Gastrocnemius medialis (tissue), 4 donors: ENCODE data around the gene STX8. TPM values are rescaled to one million over a fixed set of nuclear protein-coding genes. Genes with fewer than 3 reads are reported as not detected.
A peak's percentile ranks its signal among the peaks of the same experiment; 100 is the strongest.

Source experiments
- ATAC-seq, 2 donors: fragments of 150-250 bp; one replicate each; pipeline ENCODE4 v1.9.1; 2016
- DNase-seq, 2 donors: peaks; one replicate each; pipeline ENCODE4 v3.0.0-alpha.2; 2019
- H3K27ac ChIP-seq, 4 donors: fragments of 200-600 bp; sonication (generic); 1 replicate in 1 of 4; 2 replicates in 3 of 4; pipeline ENCODE4 v1.5.1; 2016 to 2018; ENCODE audit warnings: mild to moderate bottlenecking in 2 of 4, moderate library complexity in 1 of 4
- H3K27me3 ChIP-seq, 3 donors: fragments of 200-600 bp; sonication (generic) in 2 of 3; 1 replicate in 1 of 3; 2 replicates in 2 of 3; pipeline versions ENCODE4 v1.5.1 to v1.6.0; 2016 to 2019; ENCODE audit warnings: mild to moderate bottlenecking in 1 of 3, moderate library complexity in 1 of 3
- H3K36me3 ChIP-seq, 2 donors: fragments of 200-600 bp; sonication (generic) in 1 of 2; one replicate each; pipeline ENCODE4 v1.5.1; 2017 to 2018
- H3K4me1 ChIP-seq, 2 donors: fragments of 200-600 bp; sonication (generic) in 1 of 2; one replicate each; pipeline ENCODE4 v1.5.1; 2016 to 2017; ENCODE audit warnings: mild to moderate bottlenecking in 2 of 2
- H3K4me3 ChIP-seq, 4 donors: fragments of 200-600 bp; sonication (generic) in 3 of 4; 1 replicate in 1 of 4; 2 replicates in 3 of 4; pipeline ENCODE4 v1.5.1; 2016 to 2019; ENCODE audit warnings: mild to moderate bottlenecking in 2 of 4
- H3K9me3 ChIP-seq, 3 donors: fragments of 200-600 bp; sonication (generic) in 2 of 3; 1 replicate in 1 of 3; 2 replicates in 2 of 3; pipeline ENCODE4 v1.5.1; 2016 to 2019
- POLR2A ChIP-seq, 2 donors: fragments of 450-650 bp; IDR thresholded peaks; one replicate each; pipeline ENCODE4 v1.6.1; 2017; ENCODE audit warnings: antibody characterized with exemption in 2 of 2, mild to moderate bottlenecking in 2 of 2, moderate library complexity in 2 of 2
- in situ Hi-C, 4 donors: fragments of 200-750 bp; cut with MboI; loops; one replicate each; pipeline versions ENCODE4 v1.15.0 to v1.8.0; 2017; ENCODE audit warnings: low sequenced_read_pairs in 4 of 4
- intact Hi-C: fragments of 100-400 bp; cut with DNase I; formaldehyde crosslinking; loops from one replicate; pipeline ENCODE4 v1.15.1; 2023; ENCODE audit warnings: low total_unique reads
- total RNA-seq, 4 donors: library from RNA; depleted of rRNA; stranded (reverse); fragments of >200 nt; gene quantifications; one replicate each; pipeline versions ENCODE4 v1.1.0 to v1.2.3, GENCODE V29; 2016
- TF ChIP-seq, protein P1 (sequence below), 5 experiments: fragments of 450-650 bp in 3 of 5; fragments of 200-600 bp in 2 of 5; sonication (generic) in 2 of 5; IDR thresholded peaks in 4 of 5; conservative IDR thresholded peaks in 1 of 5; 1 replicate in 4 of 5; 2 replicates in 1 of 5; pipeline ENCODE4 v1.5.1; 2016 to 2019; ENCODE audit warnings: antibody characterized with exemption in 5 of 5, mild to moderate bottlenecking in 3 of 5, moderate library complexity in 3 of 5

The STX8 gene
- total RNA-seq, 4 donors from 2014 or later, result 39.1 to 67.7 (median 58.2) TPM

DNA sequence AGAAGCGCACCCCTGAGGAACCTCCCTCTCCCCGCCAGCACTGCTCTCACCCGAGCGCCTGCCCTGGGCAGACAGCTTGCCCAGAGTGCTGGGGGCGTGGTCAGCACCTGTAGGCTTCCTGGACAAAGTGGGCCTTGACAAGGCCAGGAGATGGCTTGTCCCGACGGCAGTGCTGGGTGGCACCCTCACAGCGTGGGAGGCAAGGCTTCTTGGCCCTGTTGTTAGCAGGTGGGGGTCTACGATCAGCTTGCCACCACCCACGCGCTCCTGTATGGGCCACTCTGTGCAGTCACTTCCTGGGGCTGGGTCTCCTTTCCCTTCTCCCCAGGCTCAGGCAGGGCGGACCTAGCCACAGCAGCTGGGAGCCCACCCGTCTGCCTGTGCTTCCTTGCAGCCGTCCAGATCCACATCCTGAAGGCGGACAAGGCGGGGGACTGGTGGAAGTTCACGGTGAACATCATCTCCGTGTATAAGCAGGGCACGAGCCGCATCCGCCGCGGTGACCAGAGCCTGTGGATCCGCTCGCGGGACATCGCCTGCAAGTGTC lies 336.3 kb downstream of the STX8 start:
- no peaks in the 10 kb centered on the region for H3K27me3 ChIP-seq
- in situ Hi-C loops (no loop called here), intact Hi-C loops (no loop called here)
- peak overlapping the region; percentile 74 to 85 (median 84) for H3K27ac ChIP-seq
- peaks cover 9 to 23% of the 10 kb centered on the region in 2 donors for H3K4me1 ChIP-seq
- H3K36me3 ChIP-seq, result no peaks in the 10 kb centered on the region
- H3K9me3 ChIP-seq, result no peaks in the 10 kb centered on the region
- H3K4me3 ChIP-seq, result peak overlapping the region; percentile 51 to 59 (median 56)
- no peak for TF ChIP-seq POLR2A (IDR thresholded peaks at IDR 0.05)
- TF ChIP-seq, protein P1, sequence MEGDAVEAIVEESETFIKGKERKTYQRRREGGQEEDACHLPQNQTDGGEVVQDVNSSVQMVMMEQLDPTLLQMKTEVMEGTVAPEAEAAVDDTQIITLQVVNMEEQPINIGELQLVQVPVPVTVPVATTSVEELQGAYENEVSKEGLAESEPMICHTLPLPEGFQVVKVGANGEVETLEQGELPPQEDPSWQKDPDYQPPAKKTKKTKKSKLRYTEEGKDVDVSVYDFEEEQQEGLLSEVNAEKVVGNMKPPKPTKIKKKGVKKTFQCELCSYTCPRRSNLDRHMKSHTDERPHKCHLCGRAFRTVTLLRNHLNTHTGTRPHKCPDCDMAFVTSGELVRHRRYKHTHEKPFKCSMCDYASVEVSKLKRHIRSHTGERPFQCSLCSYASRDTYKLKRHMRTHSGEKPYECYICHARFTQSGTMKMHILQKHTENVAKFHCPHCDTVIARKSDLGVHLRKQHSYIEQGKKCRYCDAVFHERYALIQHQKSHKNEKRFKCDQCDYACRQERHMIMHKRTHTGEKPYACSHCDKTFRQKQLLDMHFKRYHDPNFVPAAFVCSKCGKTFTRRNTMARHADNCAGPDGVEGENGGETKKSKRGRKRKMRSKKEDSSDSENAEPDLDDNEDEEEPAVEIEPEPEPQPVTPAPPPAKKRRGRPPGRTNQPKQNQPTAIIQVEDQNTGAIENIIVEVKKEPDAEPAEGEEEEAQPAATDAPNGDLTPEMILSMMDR (IDR thresholded peaks at IDR 0.05 in 4 of 5, conservative IDR thresholded peaks at IDR 0.05 in 1 of 5), result no peak
- peak in 1 of 2 donors; percentile 24 for DNase-seq
- no peak for ATAC-seq

DNA sequence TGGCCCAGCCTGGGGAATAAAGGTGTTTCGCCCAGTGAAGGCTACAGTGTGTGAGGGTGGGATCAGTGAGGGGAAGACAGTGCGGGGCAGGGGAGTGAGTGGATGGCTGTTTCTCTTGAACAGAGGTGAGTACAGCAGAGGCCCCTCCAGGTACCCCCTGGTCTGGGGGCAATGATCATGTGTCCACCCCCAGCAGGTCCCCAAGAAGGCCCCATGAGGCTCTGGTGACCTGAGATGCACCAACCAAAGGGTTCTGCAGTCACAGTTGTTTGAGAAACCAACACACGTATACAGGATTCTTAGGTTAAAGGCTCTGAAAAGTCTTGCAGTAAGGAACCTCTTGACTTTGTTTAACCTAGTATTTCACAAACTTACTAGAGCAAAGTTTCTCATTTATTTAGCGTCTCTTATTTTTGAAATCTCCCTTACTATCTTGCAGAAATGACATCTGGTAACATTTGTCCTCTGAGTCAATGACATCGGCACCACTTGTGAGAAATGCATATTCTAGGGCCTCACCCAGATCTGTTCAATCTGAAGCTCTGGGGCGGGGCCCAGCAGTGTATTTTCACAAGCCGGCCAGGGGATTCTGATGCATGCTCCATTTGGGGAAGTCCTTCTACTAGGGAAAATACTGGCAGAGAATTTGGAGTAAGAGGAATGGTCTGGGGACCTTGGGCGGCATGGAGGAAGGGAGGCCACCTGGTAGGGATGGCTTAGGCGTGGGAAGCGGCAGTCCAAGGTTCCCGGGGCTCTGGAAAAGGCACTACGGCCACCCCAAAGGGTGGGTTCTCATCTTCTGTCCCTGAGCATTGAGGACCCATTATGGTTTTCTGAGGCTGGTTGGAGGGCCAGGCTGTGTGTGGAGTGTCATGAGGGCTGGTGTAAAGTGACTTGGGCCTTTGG lies 337.0 kb downstream of the STX8 start:
- H3K4me1 ChIP-seq, result peaks cover 9 to 23% of the 10 kb centered on the region in 2 donors
- intact Hi-C loops, result no loop called here
- H3K36me3 ChIP-seq, result no peaks in the 10 kb centered on the region
- peak overlapping the region in 1 of 4 donors; percentile 59 for H3K4me3 ChIP-seq
- ATAC-seq, result no peak
- H3K27ac ChIP-seq, result peak overlapping the region in 3 of 4 donors; percentile 83 to 85 (median 85)
- DNase-seq, result no peak
- in situ Hi-C loops, result no loop called here
- TF ChIP-seq, protein P1 (IDR thresholded peaks at IDR 0.05 in 4 of 5, conservative IDR thresholded peaks at IDR 0.05 in 1 of 5), result no peak
- no peak for TF ChIP-seq POLR2A (IDR thresholded peaks at IDR 0.05)
- H3K27me3 ChIP-seq, result no peaks in the 10 kb centered on the region
- H3K9me3 ChIP-seq, result no peaks in the 10 kb centered on the region

- H3K9me3 ChIP-seq, result no peaks in the 10 kb centered on the region
- no peak for TF ChIP-seq POLR2A (IDR thresholded peaks at IDR 0.05)
- TF ChIP-seq, protein P1 (IDR thresholded peaks at IDR 0.05 in 4 of 5, conservative IDR thresholded peaks at IDR 0.05 in 1 of 5), result no peak
- ATAC-seq (no peak), DNase-seq (no peak)
- no peaks in the 10 kb centered on the region for H3K36me3 ChIP-seq
- H3K4me1 ChIP-seq, result peaks cover 9 to 23% of the 10 kb centered on the region in 2 donors
- intact Hi-C loops (no loop called here), in situ Hi-C loops (no loop called here)
- H3K27ac ChIP-seq, result no peak overlapping the region
- H3K27me3 ChIP-seq, result no peaks in the 10 kb centered on the region
- H3K4me3 ChIP-seq, result no peak overlapping the region
Observed at GRCh38 chr17:9237661-9238301, 337.8 kb downstream of the STX8 start.

GRCh38 chr17:9237053-9237410 lies 338.6 kb downstream of the STX8 start:
- Histone ChIP-seq H3K4me1 (peaks cover 9 to 23% of the 10 kb centered on the region in 2 donors), H3K4me3 (no peak overlapping the region), H3K27ac (no peak overlapping the region), H3K27me3 (no peaks in the 10 kb centered on the region), H3K9me3 (no peaks in the 10 kb centered on the region), H3K36me3 (no peaks in the 10 kb centered on the region)
- no peak for ATAC-seq
- in situ Hi-C loops, result no loop called here
- no peak for DNase-seq
- intact Hi-C loops, result no loop called here
- TF ChIP-seq, protein P1 (IDR thresholded peaks at IDR 0.05 in 4 of 5, conservative IDR thresholded peaks at IDR 0.05 in 1 of 5), result no peak
- no peak for TF ChIP-seq POLR2A (IDR thresholded peaks at IDR 0.05)
